Astrocyte (in vitro differentiated cells and primary cell): ENCODE results near the gene GSTK1. TPM values are rescaled to one million over a fixed set of nuclear protein-coding genes. Genes with fewer than 3 reads are reported as not detected.

Experiments
- DNase-seq: peaks from one replicate; pipeline ENCODE4 v3.0.0-alpha.2; 2010; ENCODE audit warnings: low read depth
- FAIRE-seq: peaks from 2 replicates; lab custom pipeline; 2011; peaks lifted over from hg19 to GRCh38; lab: Jason Lieb, UNC
- H2AFZ ChIP-seq: 2 replicates; pipeline ENCODE4 v1.6.0; 2012; ENCODE audit warnings: low read depth, low read length, inconsistent platforms
- H3K27ac ChIP-seq: 2 replicates; pipeline ENCODE4 v1.5.1; 2011; ENCODE audit warnings: low read depth, low read length, inconsistent platforms
- H3K27me3 ChIP-seq: 2 replicates; pipeline ENCODE4 v1.6.0; 2011; ENCODE audit warnings: low read length, inconsistent platforms; ENCODE audit not compliant: insufficient read depth
- H3K36me3 ChIP-seq: 2 replicates; pipeline ENCODE4 v1.5.1; 2011; ENCODE audit warnings: low read length, inconsistent platforms; ENCODE audit not compliant: insufficient read depth
- H3K4me1 ChIP-seq: 2 replicates; pipeline ENCODE4 v1.5.1; 2011; ENCODE audit warnings: low read length, inconsistent platforms; ENCODE audit not compliant: insufficient read depth
- H3K4me2 ChIP-seq: 2 replicates; pipeline ENCODE4 v1.6.0; 2012; ENCODE audit warnings: low read length, inconsistent platforms
- H3K4me3 ChIP-seq: 2 replicates; pipeline ENCODE4 v1.5.1; 2011; ENCODE audit warnings: low read depth, mild to moderate bottlenecking, low read length, inconsistent platforms; ENCODE audit not compliant: insufficient read depth
- H3K79me2 ChIP-seq: 2 replicates; pipeline ENCODE4 v1.6.0; 2012; ENCODE audit warnings: mild to moderate bottlenecking, low read length, inconsistent platforms; ENCODE audit not compliant: insufficient read depth
- H3K9ac ChIP-seq: 2 replicates; pipeline ENCODE4 v1.6.0; 2012; ENCODE audit warnings: mild to moderate bottlenecking, low read length, inconsistent platforms
- H3K9me3 ChIP-seq: 2 replicates; pipeline ENCODE4 v1.5.1; 2012; ENCODE audit warnings: low read depth, mild to moderate bottlenecking, low read length, inconsistent platforms; ENCODE audit not compliant: insufficient read depth
- H4K20me1 ChIP-seq: 2 replicates; pipeline ENCODE4 v1.6.0; 2012; ENCODE audit warnings: low read length, inconsistent platforms; ENCODE audit not compliant: insufficient read depth
- H3K27ac Mint-ChIP-seq: one replicate; pipeline ENCODE4 v1.8.0; 2021; ENCODE audit warnings: mild to moderate bottlenecking, mixed read lengths; ENCODE audit not compliant: unreplicated experiment
- H3K27me3 Mint-ChIP-seq: one replicate; pipeline ENCODE4 v1.8.0; 2021; ENCODE audit warnings: low read depth, mixed read lengths; ENCODE audit not compliant: unreplicated experiment
- H3K36me3 Mint-ChIP-seq: one replicate; pipeline ENCODE4 v1.8.0; 2021; ENCODE audit warnings: low read depth, mixed read lengths; ENCODE audit not compliant: unreplicated experiment
- H3K4me1 Mint-ChIP-seq: one replicate; pipeline ENCODE4 v1.8.0; 2021; ENCODE audit warnings: low read depth, mixed read lengths; ENCODE audit not compliant: unreplicated experiment
- H3K4me3 Mint-ChIP-seq: one replicate; pipeline ENCODE4 v1.8.0; 2021; ENCODE audit warnings: mild to moderate bottlenecking, moderate library complexity, mixed read lengths; ENCODE audit not compliant: unreplicated experiment
- H3K9me3 Mint-ChIP-seq: one replicate; pipeline ENCODE4 v1.8.0; 2021; ENCODE audit warnings: mild to moderate bottlenecking, mixed read lengths; ENCODE audit not compliant: unreplicated experiment
- CTCF ChIP-seq: IDR thresholded peaks from 2 replicates; pipeline ENCODE4 v1.5.1; 2011; ENCODE audit warnings: low read depth, mild to moderate bottlenecking, inconsistent platforms, low read length, moderate library complexity; ENCODE audit not compliant: insufficient read depth
- EZH2 ChIP-seq: IDR thresholded peaks from 2 replicates; pipeline ENCODE4 v1.6.1; 2012; ENCODE audit warnings: mild to moderate bottlenecking, low read length, inconsistent platforms; ENCODE audit not compliant: insufficient read depth
- total RNA-seq: library from RNA; stranded (reverse); gene quantifications from 2 replicates; pipeline ENCODE4 v1.2.1, GENCODE V29; 2021

The GSTK1 gene
- total RNA-seq, 1 donor from 2014 or later, result 97.5 TPM

- Histone ChIP-seq H3K9ac (no peak overlapping the region), H3K27me3 (no peaks in the 10 kb centered on the region), H3K36me3 (no peaks in the 10 kb centered on the region), H3K4me1 (no peaks in the 10 kb centered on the region), H4K20me1 (no peaks in the 10 kb centered on the region), H2AFZ (no peak overlapping the region), H3K79me2 (no peaks in the 10 kb centered on the region), H3K9me3 (no peaks in the 10 kb centered on the region), H3K4me2 (no peak overlapping the region), H3K27ac (no peak overlapping the region), H3K4me3 (no peak overlapping the region)
- Mint-ChIP-seq H3K9me3 (peaks cover 10% of the 10 kb centered on the region), H3K36me3 (no peaks in the 10 kb centered on the region), H3K4me3 (no peak overlapping the region), H3K27me3 (no peaks in the 10 kb centered on the region), H3K4me1 (peaks cover 3% of the 10 kb centered on the region), H3K27ac (no peak overlapping the region)
- no peak for FAIRE-seq
- DNase-seq, result no peak
- no peak for TF ChIP-seq CTCF
- no peak for TF ChIP-seq EZH2
These were observed 29.3 kb upstream of the GSTK1 start for GRCh38 chr7:143233816-143234532.

GRCh38 chr7:143234533-143234875 lies 28.7 kb upstream of the GSTK1 start:
- Histone ChIP-seq H2AFZ (no peak overlapping the region), H4K20me1 (no peaks in the 10 kb centered on the region), H3K27me3 (no peaks in the 10 kb centered on the region), H3K79me2 (no peaks in the 10 kb centered on the region), H3K9ac (no peak overlapping the region), H3K4me3 (no peak overlapping the region), H3K4me1 (peaks cover 1% of the 10 kb centered on the region), H3K27ac (no peak overlapping the region), H3K36me3 (no peaks in the 10 kb centered on the region), H3K9me3 (no peaks in the 10 kb centered on the region), H3K4me2 (no peak overlapping the region)
- H3K4me3 Mint-ChIP-seq, result no peak overlapping the region
- H3K27ac Mint-ChIP-seq, result no peak overlapping the region
- no peaks in the 10 kb centered on the region for H3K27me3 Mint-ChIP-seq
- H3K4me1 Mint-ChIP-seq, result peaks cover 7% of the 10 kb centered on the region
- TF ChIP-seq CTCF (no peak), EZH2 (no peak)
- DNase-seq (no peak), FAIRE-seq (no peak)
- no peaks in the 10 kb centered on the region for H3K36me3 Mint-ChIP-seq
- peaks cover 10% of the 10 kb centered on the region for H3K9me3 Mint-ChIP-seq

GRCh38 chr7:143235561-143235960 lies 27.7 kb upstream of the GSTK1 start:
- Histone ChIP-seq H2AFZ (no peak overlapping the region), H3K27me3 (no peaks in the 10 kb centered on the region), H3K36me3 (no peaks in the 10 kb centered on the region), H3K79me2 (no peaks in the 10 kb centered on the region), H3K4me2 (no peak overlapping the region), H3K4me1 (peaks cover 6% of the 10 kb centered on the region), H3K9ac (no peak overlapping the region), H3K27ac (no peak overlapping the region), H4K20me1 (no peaks in the 10 kb centered on the region), H3K9me3 (no peaks in the 10 kb centered on the region), H3K4me3 (no peak overlapping the region)
- H3K27me3 Mint-ChIP-seq, result no peaks in the 10 kb centered on the region
- no peak for TF ChIP-seq CTCF
- TF ChIP-seq EZH2, result no peak
- no peaks in the 10 kb centered on the region for H3K36me3 Mint-ChIP-seq
- H3K4me1 Mint-ChIP-seq, result peaks cover 13% of the 10 kb centered on the region
- FAIRE-seq (no peak), DNase-seq (no peak)
- peaks cover 10% of the 10 kb centered on the region for H3K9me3 Mint-ChIP-seq
- H3K4me3 Mint-ChIP-seq, result no peak overlapping the region
- H3K27ac Mint-ChIP-seq, result no peak overlapping the region
